ENCODE data around the gene DUOXA1.

Gene DUOXA1, protein sequence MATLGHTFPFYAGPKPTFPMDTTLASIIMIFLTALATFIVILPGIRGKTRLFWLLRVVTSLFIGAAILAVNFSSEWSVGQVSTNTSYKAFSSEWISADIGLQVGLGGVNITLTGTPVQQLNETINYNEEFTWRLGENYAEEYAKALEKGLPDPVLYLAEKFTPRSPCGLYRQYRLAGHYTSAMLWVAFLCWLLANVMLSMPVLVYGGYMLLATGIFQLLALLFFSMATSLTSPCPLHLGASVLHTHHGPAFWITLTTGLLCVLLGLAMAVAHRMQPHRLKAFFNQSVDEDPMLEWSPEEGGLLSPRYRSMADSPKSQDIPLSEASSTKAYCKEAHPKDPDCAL

DNA sequence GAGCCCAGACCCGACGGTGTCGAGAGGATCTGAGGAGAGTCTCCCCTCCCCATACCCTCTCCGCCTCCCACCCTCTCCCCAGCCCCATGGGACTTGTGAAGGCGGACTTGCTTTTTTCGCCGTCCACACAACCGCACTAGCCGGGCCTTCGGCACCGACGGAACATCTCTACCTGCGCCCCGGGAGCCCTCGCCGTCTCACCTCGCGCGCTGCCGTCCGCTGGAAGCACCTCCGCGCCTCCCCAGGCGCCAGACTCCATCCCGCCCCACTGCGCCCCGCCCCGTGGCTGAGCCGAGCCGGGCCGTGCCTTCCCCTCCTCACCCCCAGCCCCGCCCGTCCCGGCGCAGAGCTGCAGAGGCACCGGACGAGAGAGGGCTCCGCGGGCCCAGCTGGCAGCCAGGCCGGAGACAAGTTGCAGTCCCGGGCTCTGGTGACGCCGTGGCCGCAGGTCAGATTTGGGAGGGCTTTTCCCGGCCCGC lies at the start of gene DUOXA1, which contains the start of gene DUOX1:
Gene DUOXA1 (minus strand): TSS at position 229 of the 479 bp plus-strand sequence. CDS start 6,865 bp downstream, outside the sequence.
Gene DUOX1 (plus strand): TSS at position 344 of the 479 bp plus-strand sequence. CDS start 1,973 bp downstream, outside the sequence.
- in situ Hi-C loops (cut with MboI; ENCODE audit: low sequenced_read_pairs) = no loop called here

DNA sequence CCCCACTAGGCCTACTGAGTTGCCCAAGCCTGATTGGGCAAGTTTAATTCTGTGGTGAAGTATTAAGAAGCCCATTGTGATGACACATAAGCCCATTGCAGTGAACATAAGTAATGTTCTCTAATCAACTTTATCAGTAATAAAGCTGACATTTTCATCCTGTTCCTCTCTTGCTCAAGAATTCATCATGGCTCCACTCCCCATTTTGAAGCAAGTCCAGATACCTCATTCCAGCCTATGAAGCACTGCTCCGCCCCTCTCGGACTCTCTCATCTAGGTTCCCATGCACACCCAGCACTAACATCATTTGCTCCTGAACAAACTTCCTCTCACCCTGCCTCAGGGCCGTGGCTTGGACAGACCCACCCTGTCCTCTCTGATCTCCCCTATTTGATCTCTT lies 47.6 kb upstream of the DUOXA1 start:
- in situ Hi-C loops (cut with MboI; ENCODE audit: low sequenced_read_pairs) = no loop called here

DNA sequence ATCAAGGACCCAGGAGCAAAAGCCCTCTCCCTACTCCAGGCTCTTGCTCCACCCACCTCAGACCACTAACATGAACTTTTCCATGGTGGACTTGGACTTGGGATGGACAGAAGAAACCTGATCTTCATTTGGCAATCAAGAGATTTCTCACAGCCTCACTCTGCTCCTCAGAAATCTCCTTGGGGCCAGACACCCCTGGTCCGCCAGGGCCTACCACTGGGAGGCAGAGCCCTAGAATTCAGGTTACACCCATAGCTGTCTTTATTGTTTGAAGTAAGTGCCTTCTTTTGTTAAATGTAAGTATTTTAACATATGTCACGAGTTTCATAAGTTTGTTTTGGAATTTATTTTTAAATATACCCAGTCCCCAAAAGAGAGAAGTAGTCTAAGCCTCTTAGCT lies 44.9 kb upstream of the DUOXA1 start:
- in situ Hi-C loops (cut with MboI; ENCODE audit: low sequenced_read_pairs) = loop anchor here (25.0 kb wide), 1 partner anchor 438 kb away; no protein-coding TSS in a partner anchor

DNA sequence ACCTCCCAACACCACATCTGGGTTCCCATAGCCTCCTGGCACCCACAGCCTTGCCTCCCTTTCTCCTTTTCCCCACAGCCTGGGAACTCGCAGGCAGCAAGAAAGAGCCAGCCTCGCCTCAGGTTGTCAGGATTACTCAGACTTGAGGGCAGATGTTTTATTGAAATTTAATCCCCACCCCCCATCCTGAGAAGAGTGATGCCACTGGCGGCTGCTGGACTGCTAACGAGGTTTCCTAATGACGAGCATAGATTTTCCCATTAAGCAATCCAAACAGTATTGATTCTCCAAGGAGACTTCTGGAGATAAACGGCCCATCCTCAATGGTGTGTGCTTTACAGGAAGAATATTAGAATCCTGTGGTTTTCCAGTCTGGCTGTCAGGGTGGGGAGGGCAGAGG lies 44.4 kb upstream of the DUOXA1 start:
- in situ Hi-C loops (cut with MboI; ENCODE audit: low sequenced_read_pairs) = loop anchor here (25.0 kb wide), 1 partner anchor 438 kb away; no protein-coding TSS in a partner anchor

DNA sequence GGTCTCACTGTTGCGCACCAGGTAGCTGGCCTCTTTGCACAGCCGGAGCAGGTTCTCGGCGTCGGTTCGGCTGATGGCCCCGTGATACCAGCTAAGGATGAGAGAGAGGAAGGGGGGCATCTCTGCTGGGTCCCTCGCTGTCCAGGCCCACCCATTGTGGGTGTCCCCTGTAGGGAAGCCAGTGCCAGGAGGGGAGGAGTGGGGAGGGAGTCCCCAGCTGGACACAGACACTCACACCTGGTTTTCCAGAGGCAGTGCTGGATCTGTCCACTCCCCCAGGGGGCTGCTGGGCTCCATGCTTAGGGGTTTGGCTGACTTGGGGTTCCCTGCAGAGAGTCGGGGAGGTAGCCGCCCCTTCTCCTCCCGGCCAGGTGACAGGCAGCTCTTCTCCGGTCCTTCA lies 42.2 kb upstream of the DUOXA1 start:
- in situ Hi-C loops (cut with MboI; ENCODE audit: low sequenced_read_pairs) = loop anchor here (25.0 kb wide), 1 partner anchor 440 kb away; no protein-coding TSS in a partner anchor

DNA sequence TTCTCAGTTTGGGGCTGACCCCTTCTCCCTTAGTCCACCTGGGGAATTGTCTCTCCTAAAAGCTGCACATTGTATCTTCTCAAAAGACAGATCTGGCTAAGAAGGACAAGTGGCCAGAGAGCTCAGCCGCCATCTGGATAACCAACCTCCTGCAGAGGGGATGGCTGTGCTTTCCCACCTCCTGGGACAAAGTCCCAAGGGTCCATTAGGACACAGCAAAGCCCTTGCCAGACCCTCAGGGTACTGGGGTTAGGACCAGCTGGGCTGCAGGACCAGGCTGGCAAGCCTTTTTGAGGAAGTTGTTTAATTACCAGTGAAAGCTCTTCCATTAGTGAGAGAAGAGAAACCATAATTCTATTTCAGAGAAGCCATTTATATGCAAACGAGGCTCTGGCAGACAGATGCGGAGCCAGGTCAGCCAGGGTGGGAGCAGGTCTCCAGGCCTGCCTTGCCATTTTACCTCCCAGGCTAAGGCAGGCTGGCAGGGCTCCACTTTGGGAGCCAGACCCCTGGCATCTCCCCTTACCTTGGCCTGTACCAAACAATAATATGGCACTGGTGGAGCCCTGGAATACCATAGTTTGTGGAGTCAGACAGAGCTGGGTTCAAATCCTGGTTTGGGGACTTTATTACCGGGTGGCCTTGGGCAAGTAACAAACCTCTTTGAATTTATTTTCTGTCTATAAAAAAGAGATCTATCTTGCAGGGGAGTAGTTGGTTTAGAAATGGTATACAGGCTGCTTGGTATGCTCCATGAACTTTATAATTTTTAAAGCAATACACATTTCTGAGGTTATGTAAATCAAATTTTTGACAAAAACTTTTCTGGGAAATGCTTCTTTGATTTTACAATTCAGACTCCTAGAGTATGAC lies 40.2 kb upstream of the DUOXA1 start:
- in situ Hi-C loops (cut with MboI; ENCODE audit: low sequenced_read_pairs) = loop anchor here (25.0 kb wide), 1 partner anchor 442 kb away; no protein-coding TSS in a partner anchor

DNA sequence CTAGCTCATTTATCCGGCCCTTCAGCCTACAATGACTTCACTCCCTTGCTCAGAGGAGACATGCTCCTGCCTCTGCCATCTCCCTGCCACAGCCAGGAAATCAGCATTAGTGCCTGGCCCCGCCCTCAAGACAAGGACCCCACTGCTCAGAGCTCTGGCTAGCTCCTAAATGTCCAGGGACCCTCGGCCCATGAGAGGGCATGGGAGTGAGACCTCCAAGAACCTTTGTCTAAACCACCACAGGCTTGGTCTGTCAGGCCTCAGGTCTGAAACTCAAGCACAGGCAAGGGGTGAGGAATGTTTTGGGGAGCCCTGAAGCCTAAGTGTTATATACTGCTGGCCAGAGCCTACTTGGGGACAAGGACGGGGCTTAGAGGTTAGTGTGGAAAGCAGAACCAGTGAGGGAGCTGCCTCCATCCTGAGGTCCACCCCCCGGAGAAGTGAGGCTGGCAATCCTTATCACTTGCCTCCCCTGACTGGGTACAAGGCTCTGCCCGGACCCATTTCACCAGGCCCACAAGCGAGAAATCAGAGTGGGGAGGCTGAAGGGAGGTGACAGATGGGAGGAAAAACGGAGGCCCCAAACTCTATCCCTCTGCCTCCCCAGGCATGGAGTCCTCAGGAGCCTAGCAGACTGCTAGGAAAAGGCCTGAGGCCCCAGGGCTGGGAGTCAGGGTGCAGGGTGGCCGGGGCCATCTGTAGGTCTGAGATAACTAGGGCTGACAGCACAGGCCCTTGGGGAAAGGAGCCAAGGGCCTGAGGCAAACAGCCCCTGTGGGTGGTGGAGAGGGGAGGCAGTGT lies 39.3 kb upstream of the DUOXA1 start:
- in situ Hi-C loops (cut with MboI; ENCODE audit: low sequenced_read_pairs) = loop anchor here (25.0 kb wide), 1 partner anchor 443 kb away; no protein-coding TSS in a partner anchor

DNA sequence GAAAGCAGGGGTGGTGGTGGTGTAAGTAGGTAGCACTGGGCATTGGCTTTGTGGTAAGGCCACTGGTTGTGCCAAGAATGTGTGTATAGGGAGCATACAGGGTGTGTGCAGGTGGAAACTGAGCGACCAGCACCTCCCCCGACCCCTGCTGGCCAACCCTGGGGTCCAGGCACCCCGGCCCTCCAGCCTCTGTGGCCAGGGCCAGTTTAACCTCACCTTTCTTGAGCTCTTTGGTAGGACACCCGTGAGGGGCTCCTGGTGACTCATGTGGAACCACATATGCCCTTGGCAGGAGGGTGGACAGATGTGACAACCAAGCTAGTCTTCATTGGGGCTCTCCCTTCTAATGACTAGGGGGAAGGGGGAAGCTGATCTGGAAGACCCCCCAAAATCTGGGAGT lies 38.6 kb upstream of the DUOXA1 start:
- in situ Hi-C loops (cut with MboI; ENCODE audit: low sequenced_read_pairs) = loop anchor here (25.0 kb wide), 1 partner anchor 444 kb away; no protein-coding TSS in a partner anchor

DNA sequence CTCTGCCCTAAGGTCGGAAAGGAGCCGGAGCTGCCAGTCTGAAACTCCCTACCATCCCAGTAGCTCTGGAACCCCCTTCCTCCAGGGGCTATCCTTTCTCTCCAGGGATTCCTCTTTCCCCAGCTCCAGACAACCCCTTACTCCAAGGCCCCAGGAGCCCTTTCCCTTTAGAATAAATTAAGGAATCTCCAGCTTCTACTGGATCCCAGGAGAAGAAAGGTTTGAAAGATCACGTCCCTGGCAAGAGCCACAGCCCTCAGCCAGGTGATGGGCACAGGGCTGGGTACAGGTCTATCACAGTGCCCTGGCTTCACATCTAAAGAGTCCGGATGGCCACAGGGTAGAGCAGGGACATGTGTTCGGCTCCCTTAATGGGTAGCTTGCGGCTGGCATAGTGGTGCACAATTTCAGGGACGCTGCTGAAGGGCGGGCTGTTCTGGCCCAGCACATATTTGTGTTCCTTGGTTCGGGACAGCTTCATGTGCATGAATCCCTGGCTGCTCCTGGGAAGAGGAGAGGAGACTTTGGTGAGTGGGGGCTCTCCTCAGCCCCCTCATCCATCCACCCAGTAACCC lies 38.0 kb upstream of the DUOXA1 start:
- in situ Hi-C loops (cut with MboI; ENCODE audit: low sequenced_read_pairs) = loop anchor here (25.0 kb wide), 1 partner anchor 445 kb away; no protein-coding TSS in a partner anchor

DNA sequence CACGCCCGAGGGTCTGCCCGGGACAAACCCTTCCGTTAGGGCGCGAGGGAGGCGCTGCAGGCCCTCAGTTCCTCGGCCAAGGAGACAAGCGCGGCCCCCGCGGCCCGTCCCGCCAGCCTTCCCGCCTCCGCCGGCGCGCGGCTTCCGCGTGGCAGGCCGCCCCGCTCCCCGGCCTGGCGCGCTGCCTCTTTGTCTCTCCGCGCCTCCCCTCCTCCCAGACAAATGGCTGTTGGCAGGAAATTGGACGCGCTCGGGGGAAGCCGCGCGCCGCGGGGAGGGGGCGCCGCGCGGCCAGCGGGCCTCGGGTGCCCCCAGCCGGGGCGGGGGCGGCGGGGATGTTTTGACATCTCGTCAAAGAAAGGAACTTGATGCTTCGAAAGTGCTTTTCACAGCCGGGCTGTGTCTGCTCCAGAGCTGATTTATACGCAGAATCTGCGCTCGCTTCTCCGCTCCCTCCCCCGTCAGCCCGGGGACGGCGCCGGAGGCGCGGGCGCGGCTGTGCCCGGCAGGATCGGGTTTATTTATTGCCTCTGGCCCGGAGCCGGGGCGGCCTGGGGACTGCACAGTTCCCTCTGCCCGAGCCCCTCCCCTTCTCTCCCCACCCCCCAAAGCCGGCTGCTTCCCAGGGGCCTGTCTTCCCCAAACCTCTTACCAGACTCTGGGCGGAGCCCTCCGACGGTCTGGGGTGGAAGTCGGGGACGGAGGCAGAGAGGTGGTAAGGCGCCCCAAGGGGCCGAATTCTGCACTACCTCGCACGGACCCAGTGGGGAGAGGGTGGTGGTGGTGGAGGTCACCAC lies 37.4 kb upstream of the DUOXA1 start:
- in situ Hi-C loops (cut with MboI; ENCODE audit: low sequenced_read_pairs) = loop anchor here (25.0 kb wide), 1 partner anchor 445 kb away; no protein-coding TSS in a partner anchor

DNA sequence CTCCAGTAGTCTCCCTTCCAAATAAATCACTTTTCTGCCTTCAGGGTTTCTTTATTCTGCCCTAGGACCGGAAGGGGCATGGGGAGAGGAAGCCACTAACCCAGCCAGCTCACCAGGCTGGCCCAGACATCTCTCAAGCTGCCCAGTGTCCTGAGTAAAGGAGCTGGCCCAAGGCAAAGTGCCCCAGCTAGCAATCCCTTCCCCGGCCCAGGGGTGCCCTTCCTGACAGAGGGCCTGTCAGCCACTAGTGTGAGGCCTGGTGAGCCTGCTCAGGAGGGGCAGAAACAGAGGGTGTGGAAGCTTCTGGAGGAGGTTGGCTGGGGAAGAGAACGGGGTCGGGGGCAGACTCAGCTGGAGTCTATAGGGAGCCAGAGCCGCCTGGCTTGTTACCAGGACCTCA lies 35.9 kb upstream of the DUOXA1 start:
- in situ Hi-C loops (cut with MboI; ENCODE audit: low sequenced_read_pairs) = loop anchor here (25.0 kb wide), 1 partner anchor 447 kb away; no protein-coding TSS in a partner anchor

DNA sequence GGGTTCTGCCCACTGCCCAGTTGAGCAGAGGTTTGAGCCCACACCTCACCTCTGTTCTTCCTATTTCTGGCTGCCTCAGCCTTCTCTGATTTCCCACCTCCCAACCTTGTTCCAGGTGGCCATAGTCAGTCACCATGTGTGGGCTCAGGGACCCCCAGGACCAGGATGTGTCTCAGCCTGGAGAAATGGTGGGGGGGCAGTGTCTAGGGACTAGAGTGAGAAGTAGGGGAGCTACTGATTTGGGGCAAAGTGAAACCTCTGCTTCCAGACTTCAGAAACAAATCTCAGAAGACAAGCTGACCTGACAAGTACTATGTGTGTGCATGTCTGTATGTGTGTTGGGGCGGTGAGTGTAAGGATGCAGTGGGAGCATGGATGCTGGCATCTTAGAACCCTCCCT lies 35.2 kb upstream of the DUOXA1 start:
- in situ Hi-C loops (cut with MboI; ENCODE audit: low sequenced_read_pairs) = loop anchor here (25.0 kb wide), 1 partner anchor 447 kb away; no protein-coding TSS in a partner anchor

DNA sequence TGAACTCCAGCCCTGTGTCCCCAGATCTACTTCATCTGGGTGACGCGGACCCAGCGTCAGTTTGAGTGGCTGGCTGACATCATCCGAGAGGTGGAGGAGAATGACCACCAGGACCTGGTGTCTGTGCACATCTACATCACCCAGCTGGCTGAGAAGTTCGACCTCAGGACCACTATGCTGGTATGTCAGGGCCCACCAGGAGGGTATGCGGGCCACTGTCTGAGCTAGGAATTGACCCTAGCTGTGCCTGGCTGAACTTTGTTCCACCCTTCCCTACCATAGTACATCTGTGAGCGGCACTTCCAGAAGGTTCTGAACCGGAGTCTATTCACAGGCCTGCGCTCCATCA lies 33.8 kb upstream of the DUOXA1 start:
- in situ Hi-C loops (cut with MboI; ENCODE audit: low sequenced_read_pairs) = loop anchor here (25.0 kb wide), 1 partner anchor 449 kb away; no protein-coding TSS in a partner anchor

DNA sequence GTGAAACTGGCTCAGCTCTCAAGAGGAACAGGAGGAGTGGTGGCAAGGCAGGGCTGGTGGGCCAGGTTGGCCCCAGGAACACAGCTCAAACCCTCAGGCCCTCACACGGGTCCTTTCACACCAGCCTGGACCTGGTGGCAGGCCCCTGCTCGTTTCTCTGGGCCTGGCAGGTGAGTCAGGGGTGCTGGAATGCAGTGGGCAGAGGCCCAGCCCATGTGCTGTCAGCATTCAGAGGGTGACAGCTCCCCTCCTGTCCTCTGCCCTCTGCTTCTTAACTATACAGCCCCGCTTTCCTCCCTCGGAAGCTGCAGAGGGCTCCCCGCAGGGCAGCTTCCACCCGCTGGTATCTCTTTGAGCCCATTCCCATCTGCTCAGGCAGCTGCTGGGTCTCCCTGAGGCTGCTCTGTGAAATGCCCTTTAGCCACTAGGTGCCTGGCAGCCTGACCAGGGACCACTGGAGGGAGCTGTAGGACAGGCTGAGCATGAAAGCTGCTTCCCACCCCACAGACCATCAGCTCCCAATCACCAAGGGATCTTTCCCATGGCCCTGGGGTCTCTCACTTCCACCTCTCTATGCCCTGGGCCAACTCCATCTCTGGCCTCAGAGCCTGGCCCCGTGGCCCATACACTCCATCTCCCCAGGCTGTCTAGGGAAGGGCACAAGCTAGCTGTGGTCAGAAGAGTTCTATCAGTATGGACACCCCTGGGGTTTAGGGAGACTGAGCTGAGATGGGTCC lies 33.3 kb upstream of the DUOXA1 start:
- in situ Hi-C loops (cut with MboI; ENCODE audit: low sequenced_read_pairs) = loop anchor here (25.0 kb wide), 1 partner anchor 449 kb away; no protein-coding TSS in a partner anchor

DNA sequence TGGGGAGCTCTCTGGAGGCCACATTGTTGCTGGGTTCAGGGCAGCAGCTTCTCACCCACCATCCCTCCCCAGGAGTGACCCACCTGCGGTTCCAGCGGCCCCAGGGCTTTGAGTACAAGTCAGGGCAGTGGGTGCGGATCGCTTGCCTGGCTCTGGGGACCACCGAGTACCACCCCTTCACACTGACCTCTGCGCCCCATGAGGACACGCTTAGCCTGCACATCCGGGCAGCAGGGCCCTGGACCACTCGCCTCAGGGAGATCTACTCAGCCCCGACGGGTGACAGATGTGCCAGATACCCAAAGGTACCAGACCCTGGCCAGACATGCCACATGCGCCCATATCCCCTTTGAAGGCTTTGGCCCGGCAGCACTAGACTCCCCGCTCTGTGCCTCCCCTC lies 32.0 kb upstream of the DUOXA1 start:
- in situ Hi-C loops (cut with MboI; ENCODE audit: low sequenced_read_pairs) = loop anchor here (25.0 kb wide), 1 partner anchor 451 kb away; no protein-coding TSS in a partner anchor

DNA sequence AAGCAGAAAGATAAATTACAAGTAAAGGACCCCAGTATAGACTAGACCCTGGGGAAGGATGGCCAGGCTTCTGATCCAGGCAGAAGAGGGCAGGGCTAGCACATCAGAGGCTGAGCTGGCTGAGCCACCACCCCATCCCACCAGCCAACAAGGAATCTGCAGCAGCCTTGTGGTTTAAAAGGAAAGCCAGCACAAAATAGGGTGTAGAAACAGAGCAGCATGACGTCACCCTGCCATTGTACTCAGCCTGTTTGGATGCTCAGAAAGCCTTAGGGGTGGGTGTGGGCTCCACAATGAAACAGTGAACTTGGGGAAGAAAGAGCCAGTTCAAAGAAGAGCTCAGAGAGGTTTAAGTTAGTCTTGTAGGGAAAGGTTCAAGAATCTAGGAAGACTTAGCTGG lies 28.3 kb upstream of the DUOXA1 start:
- in situ Hi-C loops (cut with MboI; ENCODE audit: low sequenced_read_pairs) = loop anchor here (25.0 kb wide), 1 partner anchor 454 kb away; no protein-coding TSS in a partner anchor

DNA sequence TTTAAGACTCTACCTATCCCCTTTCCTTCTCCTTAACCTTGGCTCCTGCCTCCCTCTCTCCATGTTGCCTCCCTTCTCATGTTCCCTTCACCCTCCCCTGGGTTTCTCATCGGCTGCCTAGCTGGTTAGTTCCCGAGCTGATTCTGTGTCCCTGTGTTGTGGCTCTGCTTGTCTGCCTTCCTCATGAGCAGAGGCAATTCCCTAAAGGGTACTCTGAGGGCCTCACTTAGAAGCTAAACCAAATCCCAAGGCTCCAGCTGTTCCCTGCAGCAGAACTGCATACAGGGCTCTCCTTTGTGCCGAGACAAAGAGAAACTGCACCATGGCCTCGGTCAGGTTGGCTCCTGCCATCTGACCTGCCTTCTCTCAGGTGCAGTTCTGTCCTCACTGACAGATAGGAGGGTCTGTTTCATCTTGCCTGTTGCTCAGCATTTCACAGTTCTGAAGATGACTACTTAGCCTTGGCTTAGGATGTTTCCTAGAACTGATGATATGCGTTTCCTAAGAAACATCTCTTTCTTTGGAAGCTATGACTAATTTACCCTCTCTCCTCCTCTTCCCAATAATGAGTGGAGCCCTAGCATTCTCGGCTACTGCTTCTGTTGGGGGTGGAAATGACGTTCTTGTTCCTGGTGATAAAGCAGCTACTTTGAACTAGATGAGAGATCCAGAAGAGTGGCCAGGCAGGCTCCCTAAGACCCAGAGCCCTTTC lies 27.2 kb upstream of the DUOXA1 start:
- in situ Hi-C loops (cut with MboI; ENCODE audit: low sequenced_read_pairs) = loop anchor here (25.0 kb wide), 1 partner anchor 455 kb away; no protein-coding TSS in a partner anchor

All from HL-60/S4 (cell line).